Glutamatergic neuron (in vitro differentiated cells): ENCODE measurements around the gene EMC8. TPM values are rescaled to one million over a fixed set of nuclear protein-coding genes. Genes with fewer than 3 reads are reported as not detected.

Experiments
- DNase-seq: peaks from one replicate; pipeline ENCODE4 v3.0.0; 2022
- H3K27ac Mint-ChIP-seq: one replicate; pipeline ENCODE4 v1.8.0; 2020; ENCODE audit warnings: mild to moderate bottlenecking, mixed read lengths, inconsistent platforms; ENCODE audit not compliant: unreplicated experiment
- H3K27me3 Mint-ChIP-seq: one replicate; pipeline ENCODE4 v1.8.0; 2020; ENCODE audit warnings: mild to moderate bottlenecking, moderate library complexity, mixed read lengths, inconsistent platforms; ENCODE audit not compliant: unreplicated experiment
- H3K36me3 Mint-ChIP-seq: one replicate; pipeline ENCODE4 v1.8.0; 2020; ENCODE audit warnings: mild to moderate bottlenecking, mixed read lengths, inconsistent platforms; ENCODE audit not compliant: unreplicated experiment
- H3K4me1 Mint-ChIP-seq: one replicate; pipeline ENCODE4 v1.8.0; 2020; ENCODE audit warnings: mild to moderate bottlenecking, low read depth, mixed read lengths, inconsistent platforms; ENCODE audit not compliant: unreplicated experiment
- H3K4me3 Mint-ChIP-seq: one replicate; pipeline ENCODE4 v1.8.0; 2020; ENCODE audit warnings: mild to moderate bottlenecking, mixed read lengths, inconsistent platforms; ENCODE audit not compliant: unreplicated experiment
- H3K9me3 Mint-ChIP-seq: one replicate; pipeline ENCODE4 v1.8.0; 2020; ENCODE audit warnings: mild to moderate bottlenecking, moderate library complexity, mixed read lengths, inconsistent platforms; ENCODE audit not compliant: unreplicated experiment
- CTCF ChIP-seq: fragments of 200-600 bp; sonication (generic); IDR thresholded peaks from one replicate; pipeline ENCODE4 v1.5.0; 2021; ENCODE audit not compliant: partially characterized antibody, unreplicated experiment
- total RNA-seq: library from RNA; stranded (reverse); fragmentation: NEBNext Ultra II Directional; extraction: Animal tissue kit (Norgen Biotek cat#: 25700); gene quantifications from one replicate; pipeline ENCODE4 v1.2.1, GENCODE V29; 2021; ENCODE audit not compliant: unreplicated experiment

The EMC8 gene
- total RNA-seq, 1 donor from 2014 or later = 34.2 TPM

- no peak for DNase-seq
- peaks cover 4% of the 10 kb centered on the region for H3K4me1 Mint-ChIP-seq
- TF ChIP-seq CTCF = no peak
- H3K27me3 Mint-ChIP-seq = peaks cover 5% of the 10 kb centered on the region
- H3K4me3 Mint-ChIP-seq = no peak overlapping the region
- peaks cover 1% of the 10 kb centered on the region for H3K9me3 Mint-ChIP-seq
- no peaks in the 10 kb centered on the region for H3K36me3 Mint-ChIP-seq
- H3K27ac Mint-ChIP-seq = no peak overlapping the region
Measured at GRCh38 chr16:85765767-85766166, 33.6 kb downstream of the EMC8 start.

- H3K27me3 Mint-ChIP-seq = peaks cover 5% of the 10 kb centered on the region
Measured at GRCh38 chr16:85765211-85765610, 34.1 kb downstream of the EMC8 start.

GRCh38 chr16:85763616-85764015, 35.7 kb downstream of the EMC8 start:
- TF ChIP-seq CTCF = no peak
- H3K4me3 Mint-ChIP-seq = no peak overlapping the region

More at GRCh38 chr16:85765211-85765610, 34.1 kb downstream of the EMC8 start:
- H3K4me1 Mint-ChIP-seq = peaks cover 4% of the 10 kb centered on the region
- H3K4me3 Mint-ChIP-seq = no peak overlapping the region
- H3K36me3 Mint-ChIP-seq = no peaks in the 10 kb centered on the region
- H3K27ac Mint-ChIP-seq = no peak overlapping the region
- DNase-seq = no peak
- no peak for TF ChIP-seq CTCF
- H3K9me3 Mint-ChIP-seq = peaks cover 1% of the 10 kb centered on the region

GRCh38 chr16:85762970-85763369, 36.4 kb downstream of the EMC8 start:
- Mint-ChIP-seq H3K27me3 (peaks cover 2% of the 10 kb centered on the region), H3K36me3 (no peaks in the 10 kb centered on the region), H3K27ac (no peak overlapping the region), H3K9me3 (peaks cover 1% of the 10 kb centered on the region), H3K4me1 (peaks cover 4% of the 10 kb centered on the region), H3K4me3 (no peak overlapping the region)
- no peak for TF ChIP-seq CTCF
- DNase-seq = no peak

More at GRCh38 chr16:85763616-85764015, 35.7 kb downstream of the EMC8 start:
- Mint-ChIP-seq H3K27me3 (peaks cover 7% of the 10 kb centered on the region), H3K9me3 (peaks cover 1% of the 10 kb centered on the region), H3K36me3 (no peaks in the 10 kb centered on the region), H3K27ac (no peak overlapping the region), H3K4me1 (peaks cover 4% of the 10 kb centered on the region)
- no peak for DNase-seq

GRCh38 chr16:85761861-85762260, 37.5 kb downstream of the EMC8 start:
- Mint-ChIP-seq H3K9me3 (peaks cover 1% of the 10 kb centered on the region), H3K27me3 (peaks cover 3% of the 10 kb centered on the region), H3K27ac (no peak overlapping the region), H3K36me3 (no peaks in the 10 kb centered on the region), H3K4me3 (no peak overlapping the region), H3K4me1 (peaks cover 4% of the 10 kb centered on the region)
- DNase-seq = no peak
- no peak for TF ChIP-seq CTCF
